PC-9 (cell line): Measurements from ENCODE around the gene DLK1. TPM values are rescaled to one million over a fixed set of nuclear protein-coding genes. Genes with fewer than 3 reads are reported as not detected.

Source experiments
- BruUV-seq: library from RNA; stranded (reverse); fragments of 400-500 nt; replicated peaks from 2 replicates; lab custom pipeline; 2021; lab: Mats Ljungman, UMichigan
- CTCF ChIA-PET: fragments of 300-600 bp; sonication (Branson Sonifier 250); formaldehyde crosslinking; loops from one replicate; lab custom pipeline; 2022; ENCODE audit warnings: antibody characterized with exemption; lab: Charles Lee
- POLR2A ChIA-PET: fragments of 300-600 bp; sonication (Branson Sonifier 250); formaldehyde crosslinking; loops from one replicate; lab custom pipeline; 2022; ENCODE audit warnings: antibody characterized with exemption; ENCODE audit not compliant: unreplicated experiment; lab: Charles Lee
- DNase-seq, 2 experiments: peaks; one replicate each; pipeline versions ENCODE4 v3.0.0 to v3.0.0-alpha.2; 2015 to 2022; ENCODE audit warnings: mixed read lengths in 1 of 2
- H2AFZ ChIP-seq: fragments of 200-600 bp; sonication (generic); 2 replicates; pipeline ENCODE4 v1.8.1; 2017; ENCODE audit warnings: antibody characterized with exemption
- H3F3A ChIP-seq: fragments of 200-600 bp; sonication (generic); 2 replicates; pipeline ENCODE4 v1.8.1; 2017; ENCODE audit warnings: antibody characterized with exemption, mild to moderate bottlenecking, low read depth; ENCODE audit not compliant: insufficient read depth
- H3K27ac ChIP-seq: fragments of 200-600 bp; sonication (generic); 2 replicates; pipeline ENCODE4 v1.6.1; 2016; ENCODE audit warnings: mixed run types
- H3K27me3 ChIP-seq: fragments of 200-600 bp; sonication (generic); 2 replicates; pipeline ENCODE4 v1.6.1; 2016; ENCODE audit warnings: low read depth, mixed run types; ENCODE audit not compliant: insufficient read depth
- H3K36me3 ChIP-seq: fragments of 200-600 bp; sonication (generic); 2 replicates; pipeline ENCODE4 v1.6.1; 2016; ENCODE audit warnings: low read depth, mixed run types
- H3K4me1 ChIP-seq: fragments of 200-600 bp; sonication (generic); replicated peaks from 2 replicates; pipeline ENCODE4 v1.6.1; 2016; ENCODE audit warnings: mixed run types; ENCODE audit not compliant: insufficient read depth
- H3K4me2 ChIP-seq: fragments of 200-600 bp; sonication (generic); 2 replicates; pipeline ENCODE4 v1.6.1; 2017; ENCODE audit warnings: mixed run types
- H3K4me3 ChIP-seq: fragments of 200-600 bp; sonication (generic); 2 replicates; pipeline ENCODE4 v1.6.1; 2016; ENCODE audit warnings: mixed run types
- H3K79me2 ChIP-seq: fragments of 200-600 bp; sonication (generic); 2 replicates; pipeline ENCODE4 v1.6.1; 2017; ENCODE audit warnings: low read depth, mixed run types
- H3K9me2 ChIP-seq: fragments of 200-600 bp; sonication (generic); 2 replicates; pipeline ENCODE4 v1.8.1; 2017; ENCODE audit warnings: mild to moderate bottlenecking; ENCODE audit not compliant: insufficient read depth
- H3K9me3 ChIP-seq: fragments of 200-600 bp; sonication (generic); 2 replicates; pipeline ENCODE4 v1.8.1; 2016; ENCODE audit warnings: low read depth; ENCODE audit not compliant: insufficient read depth
- H4K20me1 ChIP-seq: fragments of 200-600 bp; sonication (generic); 2 replicates; pipeline ENCODE4 v1.8.1; 2017; ENCODE audit not compliant: insufficient read depth
- EZH2 ChIP-seq: fragments of 200-600 bp; sonication (generic); IDR thresholded peaks from 2 replicates; pipeline ENCODE4 v1.8.0; 2017; ENCODE audit warnings: antibody characterized with exemption, low read depth
- intact Hi-C: fragments of 100-400 bp; cut with micrococcal nuclease; formaldehyde crosslinking; loops from one replicate; pipeline ENCODE4 v1.10.0; 2022; ENCODE audit not compliant: unreplicated experiment
- total RNA-seq: library from RNA; stranded (reverse); gene quantifications from 2 replicates; pipeline ENCODE4 v1.2.3, GENCODE V29; 2021
- TF ChIP-seq, protein P1 (sequence below): fragments of 200-600 bp; sonication (generic); conservative IDR thresholded peaks from 2 replicates; pipeline ENCODE4 v1.6.1; 2017; ENCODE audit warnings: mixed run types, antibody characterized with exemption, mild to moderate bottlenecking, moderate library complexity

DLK1 gene
- total RNA-seq, 1 experiment from 2014 or later = not detected

DNA sequence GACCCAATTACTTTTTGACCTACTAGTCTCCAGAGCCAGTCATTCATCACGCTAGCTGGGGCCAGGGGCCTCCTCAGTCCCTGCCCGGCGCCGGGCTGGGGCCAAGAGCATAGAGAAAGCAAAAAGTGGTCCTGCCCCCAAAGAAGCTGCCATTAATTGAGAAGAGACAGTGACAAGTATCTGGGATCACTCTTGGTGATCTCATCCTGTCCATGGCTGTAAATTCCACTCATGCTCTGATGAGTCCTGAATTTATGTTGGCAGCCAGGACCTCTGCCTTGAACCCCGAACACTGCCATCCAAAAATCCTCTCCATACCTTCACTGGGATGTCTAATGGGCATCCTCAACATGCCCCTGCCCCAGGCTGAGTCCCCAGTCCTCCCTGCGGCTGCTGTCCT lies 34.4 kb upstream of the DLK1 start:
- no TSS peak for BruUV-seq
- H3K9me3 ChIP-seq = no peaks in the 10 kb centered on the region
- peaks cover 16% of the 10 kb centered on the region for H3K4me1 ChIP-seq
- peaks cover 8% of the 10 kb centered on the region; the same call in 1 of the 2 replicates for H3F3A ChIP-seq
- intact Hi-C loops = no loop called here
- H4K20me1 ChIP-seq = no peaks in the 10 kb centered on the region
- H3K27me3 ChIP-seq = no peaks in the 10 kb centered on the region
- H3K36me3 ChIP-seq = no peaks in the 10 kb centered on the region
- ChIA-PET CTCF (interaction anchor here (0.6 kb wide), 1 partner anchor 186 kb away, joined by 3 read pairs; no protein-coding TSS in a partner anchor), POLR2A (no interaction called here)
- H3K9me2 ChIP-seq = no peaks in the 10 kb centered on the region
- peak overlapping the region; percentile 68 for H3K4me2 ChIP-seq
- no peak overlapping the region for H3K4me3 ChIP-seq
- no peaks in the 10 kb centered on the region for H3K79me2 ChIP-seq
- peak overlapping the region; percentile 84 for H3K27ac ChIP-seq
- TF ChIP-seq EZH2 = no peak
- TF ChIP-seq, protein P1, sequence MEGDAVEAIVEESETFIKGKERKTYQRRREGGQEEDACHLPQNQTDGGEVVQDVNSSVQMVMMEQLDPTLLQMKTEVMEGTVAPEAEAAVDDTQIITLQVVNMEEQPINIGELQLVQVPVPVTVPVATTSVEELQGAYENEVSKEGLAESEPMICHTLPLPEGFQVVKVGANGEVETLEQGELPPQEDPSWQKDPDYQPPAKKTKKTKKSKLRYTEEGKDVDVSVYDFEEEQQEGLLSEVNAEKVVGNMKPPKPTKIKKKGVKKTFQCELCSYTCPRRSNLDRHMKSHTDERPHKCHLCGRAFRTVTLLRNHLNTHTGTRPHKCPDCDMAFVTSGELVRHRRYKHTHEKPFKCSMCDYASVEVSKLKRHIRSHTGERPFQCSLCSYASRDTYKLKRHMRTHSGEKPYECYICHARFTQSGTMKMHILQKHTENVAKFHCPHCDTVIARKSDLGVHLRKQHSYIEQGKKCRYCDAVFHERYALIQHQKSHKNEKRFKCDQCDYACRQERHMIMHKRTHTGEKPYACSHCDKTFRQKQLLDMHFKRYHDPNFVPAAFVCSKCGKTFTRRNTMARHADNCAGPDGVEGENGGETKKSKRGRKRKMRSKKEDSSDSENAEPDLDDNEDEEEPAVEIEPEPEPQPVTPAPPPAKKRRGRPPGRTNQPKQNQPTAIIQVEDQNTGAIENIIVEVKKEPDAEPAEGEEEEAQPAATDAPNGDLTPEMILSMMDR = no peak
- H2AFZ ChIP-seq = no peak overlapping the region
- DNase-seq = no peak

DNA sequence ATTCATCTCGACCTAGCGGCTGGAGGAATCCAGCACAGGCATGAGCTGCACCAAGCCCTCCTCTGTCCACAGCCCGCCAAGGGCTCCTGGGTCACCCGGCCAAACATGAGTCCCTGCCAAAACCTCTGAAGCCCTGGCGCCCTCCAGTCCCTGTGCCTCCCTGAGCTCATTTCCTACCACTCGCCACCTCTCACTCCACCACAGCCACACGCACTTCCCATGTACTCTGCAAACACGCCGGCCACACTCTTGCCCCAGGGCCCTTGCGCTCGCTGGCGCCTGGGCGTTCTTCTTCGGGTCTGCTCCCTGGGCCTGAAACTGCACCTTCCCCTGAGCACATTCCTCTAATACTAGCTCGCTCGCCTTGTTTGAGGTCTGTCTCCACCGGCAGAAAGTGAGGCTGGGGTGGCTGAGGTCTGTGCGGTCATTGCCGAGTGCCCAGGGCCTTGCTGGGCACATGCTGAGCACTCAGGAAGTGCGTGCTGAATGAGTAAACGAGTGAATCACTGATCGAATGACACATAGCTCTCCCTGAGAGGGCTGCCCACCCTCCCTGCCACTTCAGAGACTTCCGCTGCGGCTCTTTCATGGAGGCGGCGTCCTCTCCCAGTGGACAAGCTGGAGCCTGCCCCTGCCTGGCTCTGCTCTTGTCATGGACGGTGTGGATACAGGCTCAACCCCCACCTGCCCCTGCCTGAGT lies 33.7 kb upstream of the DLK1 start:
- Histone ChIP-seq H3K4me3 (0 out of 2 replicates have a peak overlapping the region, but pooled peaks have one; percentile 14), H4K20me1 (no peaks in the 10 kb centered on the region), H3K36me3 (no peaks in the 10 kb centered on the region), H3K27ac (peak overlapping the region; percentile 84), H3K9me3 (no peaks in the 10 kb centered on the region), H3K4me2 (peak overlapping the region; percentile 68), H3K79me2 (no peaks in the 10 kb centered on the region), H2AFZ (peak overlapping the region; percentile 68; the same call in 1 of the 2 replicates), H3K9me2 (no peaks in the 10 kb centered on the region), H3K4me1 (peaks cover 16% of the 10 kb centered on the region), H3F3A (peaks cover 8% of the 10 kb centered on the region; the same call in 1 of the 2 replicates), H3K27me3 (no peaks in the 10 kb centered on the region)
- peak; percentile 49 to 82 for DNase-seq
- no TSS peak for BruUV-seq
- intact Hi-C loops = no loop called here
- no peak for TF ChIP-seq EZH2
- TF ChIP-seq, protein P1 = no peak
- ChIA-PET POLR2A (no interaction called here), CTCF (interaction anchor here (0.6 kb wide), 1 partner anchor 185 kb away, joined by 3 read pairs; no protein-coding TSS in a partner anchor)

DNA sequence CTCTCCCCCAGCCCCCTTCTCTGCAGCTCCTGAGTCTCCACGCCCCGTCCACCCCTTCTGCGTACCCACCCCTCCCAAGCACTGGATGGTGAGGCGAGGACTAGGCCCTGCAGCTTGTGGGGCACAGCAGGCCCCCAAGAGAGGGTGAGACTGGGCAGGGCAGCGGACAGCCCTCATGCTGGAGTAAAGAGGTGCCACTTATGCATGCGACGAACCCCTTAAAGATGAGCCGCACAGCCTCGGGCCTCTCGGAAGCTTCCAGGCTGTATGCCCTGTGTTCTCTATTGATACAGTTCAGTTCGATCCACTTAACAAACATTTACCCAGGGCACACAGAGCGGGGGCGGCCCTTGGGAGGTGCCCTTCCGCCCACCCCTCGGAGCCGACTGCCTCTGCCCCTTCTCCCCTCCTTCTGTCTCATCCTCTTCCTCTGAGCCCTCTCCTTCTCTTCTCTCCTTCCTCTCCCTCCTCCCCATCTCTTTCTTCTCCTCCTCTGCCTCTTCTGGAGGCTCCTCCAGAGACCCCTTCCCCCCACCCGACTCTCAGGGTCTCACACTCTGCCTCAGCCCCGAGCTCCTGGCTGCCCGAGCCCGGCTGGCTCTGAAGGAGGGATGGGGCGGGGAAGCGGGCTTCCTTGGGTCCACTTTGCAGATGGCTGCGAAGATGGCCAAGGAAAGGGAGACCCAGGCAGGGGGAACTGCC lies 32.7 kb upstream of the DLK1 start:
- H3K4me3 ChIP-seq = no peak overlapping the region
- no peak for DNase-seq
- H3F3A ChIP-seq = peaks cover 8% of the 10 kb centered on the region; the same call in 1 of the 2 replicates
- H3K9me2 ChIP-seq = no peaks in the 10 kb centered on the region
- H3K4me1 ChIP-seq = peaks cover 16% of the 10 kb centered on the region
- H3K4me2 ChIP-seq = no peak overlapping the region
- no peaks in the 10 kb centered on the region for H3K9me3 ChIP-seq
- no peaks in the 10 kb centered on the region for H3K79me2 ChIP-seq
- CTCF ChIA-PET = no interaction called here
- POLR2A ChIA-PET = no interaction called here
- intact Hi-C loops = no loop called here
- H4K20me1 ChIP-seq = no peaks in the 10 kb centered on the region
- H3K27ac ChIP-seq = no peak overlapping the region
- no peaks in the 10 kb centered on the region for H3K27me3 ChIP-seq
- BruUV-seq = no TSS peak
- no peak for TF ChIP-seq EZH2
- TF ChIP-seq, protein P1 = no peak
- H3K36me3 ChIP-seq = no peaks in the 10 kb centered on the region
- H2AFZ ChIP-seq = no peak overlapping the region
